HG03354 (cell line): ENCODE results near the gene COX6A1.
A peak's percentile ranks its signal among the peaks of the same experiment; 100 is the strongest.
"Not testable (repeated sequence)": the region's sequence is repeated elsewhere in the genome, so short reads cannot be mapped to it uniquely, and the experiment has no call there.

Source experiments
- ATAC-seq: cut with Tn5 transposase; IDR thresholded peaks from one replicate; pipeline ENCODE4 v1.9.1; 2021; ENCODE audit warnings: mild to moderate bottlenecking; ENCODE audit not compliant: unreplicated experiment, poor library complexity, severe bottlenecking

COX6A1 gene

GRCh38 chr12:120463712-120464111 is 25.8 kb downstream of the COX6A1 start:
- ATAC-seq: no peak

DNA sequence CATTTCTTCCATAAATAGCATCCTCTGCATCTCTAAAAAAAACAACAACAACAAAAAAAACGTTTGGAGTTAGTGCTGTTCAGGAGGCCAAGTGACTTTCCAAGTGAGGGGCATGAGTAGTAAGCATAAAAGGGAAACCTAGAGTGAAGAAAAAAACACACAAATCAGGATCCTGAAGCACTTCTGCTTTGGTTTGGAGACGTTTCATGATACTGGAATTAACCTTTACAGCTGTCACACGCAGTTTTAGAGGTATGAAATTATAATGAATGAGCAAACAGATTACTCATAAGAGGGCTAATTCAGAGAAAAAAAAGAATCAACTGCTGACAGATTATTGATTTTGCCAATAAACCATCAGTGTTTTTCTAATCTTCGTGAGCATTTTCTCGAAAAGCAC is 27.8 kb downstream of the COX6A1 start:
- ATAC-seq: no peak

DNA sequence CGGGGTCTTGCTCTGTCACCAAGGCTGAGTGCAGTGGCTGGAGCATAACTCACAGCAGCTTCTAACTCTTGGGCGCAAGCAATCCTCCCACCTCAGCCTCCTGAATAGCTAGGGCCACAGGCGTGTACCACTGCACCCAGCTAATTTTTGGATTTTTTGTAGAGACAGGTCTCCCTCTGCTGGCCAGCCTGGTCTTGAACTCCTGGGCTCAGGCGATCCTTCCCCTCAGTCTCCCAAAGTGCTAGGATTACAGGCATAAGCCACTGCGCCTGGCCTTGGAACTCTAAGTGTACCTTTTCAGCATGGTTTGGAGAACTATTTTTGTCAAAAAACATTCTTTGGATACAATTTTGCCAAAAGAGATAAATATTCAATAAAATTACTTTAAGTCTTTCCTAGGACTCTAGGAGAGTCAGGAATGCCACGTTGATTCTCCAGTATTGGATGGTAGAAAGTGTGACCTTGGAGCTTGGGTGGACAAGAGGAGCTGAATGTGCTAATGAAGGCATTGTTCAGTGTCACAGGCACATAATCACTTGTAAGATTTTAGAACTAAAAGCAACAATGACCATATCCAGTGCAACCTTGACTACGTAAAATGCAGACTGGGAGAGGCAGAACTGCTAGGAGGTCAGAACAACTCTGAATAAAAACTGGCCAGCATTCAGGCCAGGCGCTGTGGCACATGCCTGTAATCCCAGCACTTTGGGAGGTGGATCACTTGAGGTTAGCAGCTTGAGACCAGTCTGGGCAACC is 28.8 kb downstream of the COX6A1 start:
- ATAC-seq: no peak

GRCh38 chr12:120467439-120467838 is 29.5 kb downstream of the COX6A1 start:
- ATAC-seq: no peak

GRCh38 chr12:120468325-120468820 is 30.5 kb downstream of the COX6A1 start:
- ATAC-seq: no peak

DNA sequence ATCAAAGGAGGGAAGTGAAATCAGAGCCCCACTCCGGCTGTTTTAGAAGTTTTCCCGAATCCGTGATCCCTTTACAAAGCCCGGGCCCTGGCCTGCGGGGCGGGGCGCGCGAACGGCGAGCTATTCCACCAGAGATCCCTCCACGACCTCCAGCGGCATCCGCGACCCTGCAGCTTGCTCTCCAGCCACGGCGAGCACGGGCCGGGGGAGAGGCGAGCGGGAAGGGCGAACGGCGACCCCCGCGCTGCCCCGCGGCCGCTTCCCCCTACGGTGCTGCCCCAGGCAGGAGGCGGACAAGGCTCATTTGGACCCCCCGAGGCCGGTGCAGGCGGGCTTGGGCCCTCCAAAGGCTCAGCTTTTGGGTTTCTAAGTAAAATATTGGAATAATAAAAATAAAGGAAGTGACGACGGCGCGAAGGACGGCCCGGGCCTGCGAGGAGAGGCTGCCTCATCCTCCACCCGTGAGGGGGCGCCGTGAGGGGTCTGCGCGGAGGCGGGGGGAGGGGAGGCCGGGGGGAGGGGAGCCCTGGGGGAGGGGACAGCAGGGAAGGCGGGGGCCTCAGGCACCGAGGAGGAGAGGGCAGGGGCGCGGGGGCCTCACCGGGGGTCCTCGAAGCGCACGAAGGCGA is 31.0 kb downstream of the COX6A1 start:
- peak; percentile 38 for ATAC-seq

- ATAC-seq: peak; percentile 89
Measured at GRCh38 chr12:120469450-120470149, 31.7 kb downstream of the COX6A1 start, which contains the start of gene SRSF9. Gene SRSF9 (minus strand): TSS chr12:120469748. CDS start chr12:120469609, 139 bp downstream.

DNA sequence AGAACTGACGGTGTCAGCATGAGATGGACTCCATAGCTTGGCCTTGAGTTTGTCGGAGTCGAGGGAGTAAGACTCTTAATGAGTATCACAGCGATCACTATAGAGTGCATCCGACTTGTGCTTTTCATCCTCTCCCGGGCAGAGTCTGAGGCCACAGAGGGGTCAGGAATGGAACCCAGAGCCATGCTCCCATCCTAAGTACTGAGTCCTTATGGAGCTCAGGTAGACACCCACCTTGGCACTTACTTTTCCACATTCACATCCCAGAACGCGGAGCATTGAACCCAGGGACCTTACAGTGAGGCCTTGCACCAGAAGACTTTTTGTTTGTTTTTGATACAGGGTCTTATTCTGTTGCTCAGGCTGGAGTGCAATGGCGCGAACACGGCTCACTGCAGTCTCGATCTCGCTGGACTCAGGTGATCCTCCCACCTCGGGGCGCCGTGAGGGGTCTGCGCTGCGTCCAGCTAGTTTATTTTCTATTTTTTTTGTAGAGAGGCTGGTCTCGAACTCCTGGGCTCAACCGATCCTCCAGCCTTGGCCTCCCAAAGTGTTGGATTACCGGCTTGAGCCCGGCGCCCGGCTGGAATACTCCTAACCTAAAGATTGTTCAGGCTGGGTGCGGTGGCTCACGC is 32.4 kb downstream of the COX6A1 start:
- peak; percentile 15 for ATAC-seq

DNA sequence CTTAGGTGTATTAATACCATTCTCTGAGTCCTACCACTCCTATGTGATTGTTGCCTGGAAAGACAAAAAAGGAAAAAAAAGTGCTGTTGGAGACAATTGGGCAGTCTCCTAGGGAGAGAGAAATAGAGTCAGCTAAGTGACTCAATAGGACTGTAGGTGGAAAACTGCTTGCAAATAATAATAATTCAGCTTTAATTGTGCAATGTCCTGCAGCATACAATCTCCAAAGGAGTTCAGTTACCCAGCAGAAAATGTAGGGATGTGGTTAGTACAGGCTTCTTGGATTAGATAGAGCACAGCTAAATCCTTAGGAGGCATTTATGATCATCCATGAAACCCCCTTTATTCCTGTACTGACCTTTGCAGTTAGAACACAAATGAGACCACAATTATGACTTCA is 34.6 kb downstream of the COX6A1 start:
- no peak for ATAC-seq

GRCh38 chr12:120473807-120474615 is 36.1 kb downstream of the COX6A1 start:
- no peak for ATAC-seq

- ATAC-seq: no peak
Measured at GRCh38 chr12:120474616-120474960, 36.7 kb downstream of the COX6A1 start.

DNA sequence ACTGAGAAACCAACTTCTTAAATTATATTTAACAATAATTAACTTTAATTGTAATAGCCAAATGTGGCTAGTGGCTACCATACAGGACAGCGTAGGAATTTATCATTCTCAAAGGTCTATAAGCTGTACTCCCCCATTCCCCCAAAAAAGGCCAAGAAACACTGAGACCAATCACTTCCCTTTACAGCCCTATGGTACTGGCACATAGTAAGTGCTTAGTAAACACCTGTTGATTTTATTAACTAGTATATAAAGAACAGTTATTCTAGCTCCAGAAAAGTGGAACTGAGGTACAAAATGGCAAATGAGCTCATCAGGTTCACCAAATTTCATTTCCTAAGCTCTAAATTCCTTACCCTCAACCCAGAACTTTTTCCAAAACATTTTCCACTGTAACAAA is 37.7 kb downstream of the COX6A1 start:
- ATAC-seq: no peak

- no peak for ATAC-seq
Measured at GRCh38 chr12:120479458-120479857, 41.5 kb downstream of the COX6A1 start.

DNA sequence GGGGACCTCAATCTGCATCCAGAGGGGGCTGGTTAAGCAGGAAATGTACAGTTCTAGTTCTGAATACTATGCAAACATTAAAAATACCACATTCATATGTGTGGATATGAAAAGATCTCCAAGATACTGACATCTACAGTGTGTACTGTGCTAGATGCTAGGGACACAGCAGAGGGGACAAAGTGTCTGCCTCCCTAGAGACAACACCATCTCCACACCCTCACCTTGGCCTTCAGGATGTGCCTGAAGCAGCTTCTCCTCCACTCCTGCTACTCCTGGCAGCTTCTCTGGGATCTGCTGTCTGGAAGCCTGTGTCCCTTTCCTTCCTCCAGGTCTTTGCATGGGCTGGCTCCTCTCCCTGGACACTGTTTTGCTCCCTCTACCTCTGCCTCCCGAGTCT is 42.3 kb downstream of the COX6A1 start:
- no peak for ATAC-seq

- no peak for ATAC-seq
Measured at GRCh38 chr12:120481022-120481767, 43.3 kb downstream of the COX6A1 start.

DNA sequence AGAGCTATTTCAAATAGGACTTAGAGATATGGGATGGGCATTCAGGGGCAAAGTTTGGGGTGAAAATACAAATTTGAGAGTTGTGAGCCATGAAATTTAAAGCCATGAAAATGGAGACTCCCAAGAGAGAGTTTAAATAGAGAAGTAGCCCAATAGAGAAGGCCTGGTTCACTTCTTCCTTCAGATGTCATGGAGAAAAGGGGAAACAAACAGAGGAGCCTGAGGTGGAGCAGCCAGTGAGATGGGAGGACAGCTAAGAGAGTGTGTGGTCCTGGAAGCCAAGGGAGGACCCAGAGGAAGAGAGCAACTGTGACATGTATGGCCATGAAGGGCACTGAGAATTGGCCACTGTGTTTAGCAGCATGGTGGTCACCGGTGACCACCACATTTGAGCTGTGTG is 45.7 kb downstream of the COX6A1 start:
- ATAC-seq: no peak

- ATAC-seq: no peak
Measured at GRCh38 chr12:120485961-120486881, 48.3 kb downstream of the COX6A1 start.

DNA sequence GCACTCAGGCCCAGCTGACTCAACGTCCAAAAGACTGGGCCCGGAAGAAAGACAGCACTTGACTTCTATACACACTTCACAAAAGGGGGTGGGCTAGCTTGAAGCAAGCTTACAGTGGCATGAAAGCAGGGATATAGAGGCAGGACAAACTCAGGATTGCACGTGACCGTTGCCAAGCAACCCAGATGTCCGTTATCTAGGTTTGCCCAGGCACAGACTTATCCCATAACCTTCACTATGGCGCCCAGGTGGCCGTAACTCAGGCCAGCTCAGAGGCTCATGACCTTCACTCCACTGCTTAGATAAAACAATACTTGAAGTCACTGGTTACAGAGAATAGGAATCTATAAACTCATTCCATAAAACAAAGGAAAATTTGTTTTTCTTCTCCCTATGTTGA is 49.6 kb downstream of the COX6A1 start:
- not testable (repeated sequence) for ATAC-seq
